NCI-H524 (cell line): Measurements from ENCODE around the gene PHPT1.
"Not testable (repeated sequence)": the region's sequence is repeated elsewhere in the genome, so short reads cannot be mapped to it uniquely, and the experiment has no call there.

Source experiments
- DNase-seq, 2 experiments: peaks; one replicate each; lab custom pipeline; 2025; lab: John Stamatoyannopoulos, UW

The PHPT1 gene

DNA sequence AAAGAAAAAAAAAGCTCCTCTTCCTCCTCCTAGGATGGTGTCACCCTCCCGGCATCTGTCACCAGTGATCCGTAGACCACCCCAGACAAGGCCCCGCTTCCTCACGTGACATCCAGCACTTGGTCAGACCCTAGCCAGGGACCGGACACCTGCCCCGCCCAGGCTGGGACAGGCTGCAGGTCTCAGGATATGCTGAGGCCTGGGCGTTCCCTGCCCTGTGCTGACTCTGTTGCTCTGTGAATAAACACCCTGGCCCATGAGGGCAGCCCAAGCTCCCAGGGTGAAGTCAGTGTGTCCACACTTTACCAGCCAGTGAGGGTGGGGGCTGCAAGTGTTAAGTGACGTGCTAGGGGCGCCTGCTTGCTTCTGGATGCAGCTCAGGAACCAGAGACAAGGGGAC lies 11.3 kb downstream of the PHPT1 start:
- DNase-seq: no peak

DNA sequence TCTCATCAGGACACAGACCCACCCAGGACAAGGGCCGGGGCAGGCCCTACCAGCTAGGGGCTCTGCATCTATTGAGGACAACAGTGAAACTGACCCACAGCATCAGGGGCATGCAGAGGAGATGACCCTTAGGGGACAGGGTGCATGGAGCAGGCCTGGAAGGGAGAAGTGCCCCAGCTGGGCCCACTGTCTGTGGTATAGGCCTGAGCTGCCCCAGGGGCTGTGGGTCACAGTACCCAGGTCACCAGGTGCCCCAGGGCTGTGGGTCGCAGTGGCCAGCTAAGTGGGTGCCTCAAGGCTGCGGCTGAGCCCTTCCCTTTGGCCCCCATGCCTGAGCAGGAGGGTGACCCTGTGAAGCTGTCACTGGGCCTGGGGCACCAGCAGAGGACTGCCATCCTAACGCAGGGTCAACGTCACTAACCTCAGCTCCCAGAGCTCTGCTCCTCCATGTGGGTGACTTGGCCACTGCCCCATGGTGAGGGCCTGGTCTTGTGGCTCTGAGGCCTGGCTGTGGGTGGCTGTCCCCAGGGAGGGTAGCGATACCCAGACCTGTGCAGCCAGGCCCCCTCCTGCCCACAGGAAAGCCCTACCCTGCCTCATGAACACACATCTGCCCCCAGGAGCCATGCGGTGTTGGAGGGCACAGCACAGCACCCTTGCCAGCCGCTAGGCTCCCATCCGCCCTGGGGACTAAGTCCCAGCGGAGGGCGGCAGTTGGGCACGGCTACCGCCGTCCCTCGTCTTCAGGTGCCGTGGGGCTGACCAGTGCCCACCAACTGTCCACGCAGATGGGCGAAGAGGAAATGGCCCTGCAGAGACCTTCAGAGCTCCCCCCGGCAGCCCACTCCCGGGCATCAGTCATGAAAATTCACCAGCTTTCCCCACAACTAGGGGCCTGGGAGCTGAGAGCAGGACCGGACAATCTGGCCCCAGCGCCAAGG lies 12.0 kb downstream of the PHPT1 start:
- DNase-seq: no peak

DNA sequence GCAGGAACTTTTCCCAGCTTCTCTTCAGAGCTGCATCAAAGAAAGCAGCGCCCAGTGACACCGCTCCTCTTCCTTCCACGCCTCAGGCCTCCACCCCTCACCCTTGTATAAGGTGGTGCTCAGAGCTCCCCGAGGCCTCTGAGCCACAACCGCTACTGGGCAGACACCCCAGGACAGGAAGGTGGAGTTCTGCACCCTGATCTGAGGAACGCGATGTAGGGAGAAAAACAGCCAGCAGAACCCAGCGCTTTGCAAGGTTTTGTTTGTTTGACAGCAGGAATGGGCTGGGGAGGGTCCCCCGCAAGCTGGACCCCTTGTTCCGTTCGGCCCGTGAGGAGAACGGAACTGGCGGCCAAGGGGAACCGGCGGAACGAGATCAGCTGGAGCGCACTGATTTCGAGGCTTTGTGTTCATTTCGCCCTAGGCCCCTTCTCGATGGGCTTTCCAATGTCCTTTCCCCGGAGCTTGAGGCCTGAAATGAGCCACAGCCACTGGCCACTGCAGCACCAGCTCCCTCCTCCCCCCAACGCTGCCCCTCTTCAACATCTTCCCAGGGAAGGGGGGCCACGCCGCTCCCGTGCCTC lies 12.8 kb downstream of the PHPT1 start:
- no peak for DNase-seq

DNA sequence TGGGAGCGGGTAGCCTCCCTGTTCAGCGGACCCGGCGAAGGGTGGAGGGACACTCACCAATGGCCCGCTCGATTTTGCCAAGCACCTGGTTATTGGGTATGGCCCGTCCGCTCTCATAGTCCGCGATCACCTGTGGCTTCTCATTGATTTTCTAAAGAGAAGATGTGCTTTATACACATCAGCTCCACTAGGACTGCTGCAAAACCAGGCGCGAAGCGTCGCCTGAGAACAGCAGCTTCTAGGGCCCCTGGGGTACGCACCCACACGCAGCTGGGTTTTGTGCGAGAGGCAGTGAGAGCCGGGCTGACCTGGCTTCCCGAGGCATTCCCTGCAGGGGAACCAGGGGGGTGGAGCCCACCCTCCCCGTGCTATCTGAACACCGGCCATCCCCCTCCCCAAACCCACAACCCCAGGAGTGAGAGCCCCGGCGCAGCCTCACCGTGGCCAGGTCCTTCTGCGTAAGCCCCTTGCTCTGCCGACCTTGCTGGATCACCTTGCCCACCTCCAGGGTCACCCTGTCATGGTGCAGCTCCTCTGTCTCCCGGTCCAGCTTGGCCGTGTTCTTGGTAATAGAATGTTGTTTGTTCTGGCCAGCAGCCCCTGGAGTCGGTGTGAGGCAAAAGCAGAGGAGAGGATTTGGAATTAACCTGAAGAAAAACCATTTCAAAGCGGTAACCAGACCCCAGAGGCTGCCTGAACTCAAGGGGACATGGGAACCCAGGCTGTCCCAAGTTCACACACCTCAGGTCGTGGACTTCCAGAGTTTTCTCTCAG lies 13.8 kb downstream of the PHPT1 start:
- no peak for DNase-seq

DNA sequence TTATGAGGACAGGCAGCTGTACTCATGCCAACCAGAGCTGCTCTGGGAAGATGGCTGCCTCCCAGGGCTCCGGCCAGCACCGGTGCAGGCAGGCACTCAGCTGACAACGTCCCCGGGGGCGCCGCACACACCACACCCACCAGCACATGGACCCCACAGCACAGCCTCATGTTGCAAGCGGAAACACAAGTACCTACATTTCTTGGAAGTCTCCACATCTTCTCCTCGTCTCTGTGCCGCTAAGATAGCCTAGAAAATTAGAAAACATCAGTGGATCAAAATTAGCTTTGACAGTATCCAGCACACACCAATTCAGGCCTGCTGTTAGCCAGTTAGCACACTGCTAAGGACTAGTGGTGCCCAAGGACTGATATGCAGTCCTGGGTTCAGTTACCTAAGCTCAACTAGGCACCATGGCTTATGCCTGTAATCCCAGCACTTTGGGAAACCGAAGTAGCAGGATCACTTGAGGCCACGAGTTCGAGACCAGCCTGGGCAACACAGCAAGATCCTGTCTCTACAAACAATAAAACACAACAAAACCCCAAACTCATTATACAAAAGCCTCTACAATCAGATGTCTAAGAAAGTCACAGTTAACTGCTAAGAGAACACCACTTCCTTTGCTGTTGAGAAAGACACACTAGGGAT lies 14.5 kb downstream of the PHPT1 start:
- no peak for DNase-seq

DNA sequence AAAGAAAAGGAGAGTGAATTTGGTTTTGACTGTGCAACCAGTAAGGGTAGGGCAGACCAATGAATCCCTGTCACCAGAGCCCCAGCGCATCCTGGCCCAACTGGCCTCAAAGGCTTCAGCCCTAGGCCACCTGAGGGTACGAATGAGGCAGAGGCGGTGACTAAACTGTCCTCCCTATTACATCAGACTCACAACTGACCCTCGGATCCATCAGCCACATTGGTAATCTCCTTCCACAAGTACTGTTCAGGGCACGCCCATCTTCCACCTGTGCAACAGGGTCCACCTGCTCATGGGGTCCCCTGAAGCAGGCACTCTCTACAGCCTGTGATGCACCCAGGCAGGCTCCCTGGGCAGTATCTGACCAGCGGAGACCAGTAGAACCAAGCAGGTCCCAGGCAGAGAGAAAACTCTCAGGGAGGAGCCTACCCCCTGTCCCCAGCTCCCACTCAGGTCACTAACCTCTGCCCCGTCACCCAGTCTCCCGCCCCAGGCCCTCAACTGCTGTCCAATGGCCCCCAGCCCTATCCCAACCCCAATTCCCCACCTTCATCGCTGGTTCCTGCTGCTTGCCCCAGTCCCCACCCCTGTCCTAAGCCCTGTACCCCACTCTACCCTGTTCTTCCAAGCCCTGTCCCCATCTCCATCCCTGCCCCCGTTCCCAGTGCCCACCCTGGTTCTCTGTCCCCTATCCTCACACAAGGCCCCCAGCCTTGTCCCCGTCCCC lies 16.0 kb downstream of the PHPT1 start:
- no peak for DNase-seq

DNA sequence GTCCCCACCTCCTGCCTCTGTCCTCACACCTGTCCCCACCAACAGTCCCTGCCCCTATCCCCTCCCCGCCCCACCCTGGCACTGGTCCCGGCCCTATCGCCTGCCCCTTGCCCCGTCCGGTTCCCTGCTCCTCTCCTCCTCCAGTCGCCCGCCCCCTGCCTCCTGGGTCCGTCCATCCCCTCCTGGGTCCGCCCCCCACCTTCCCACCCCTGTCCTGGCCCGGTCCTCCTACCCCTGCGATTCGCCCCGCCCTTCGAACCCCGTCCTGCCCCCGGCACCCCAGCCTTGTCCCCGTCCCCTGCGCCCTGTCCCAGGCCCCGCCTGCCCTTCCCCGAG lies 16.5 kb downstream of the PHPT1 start:
- DNase-seq: no peak

DNA sequence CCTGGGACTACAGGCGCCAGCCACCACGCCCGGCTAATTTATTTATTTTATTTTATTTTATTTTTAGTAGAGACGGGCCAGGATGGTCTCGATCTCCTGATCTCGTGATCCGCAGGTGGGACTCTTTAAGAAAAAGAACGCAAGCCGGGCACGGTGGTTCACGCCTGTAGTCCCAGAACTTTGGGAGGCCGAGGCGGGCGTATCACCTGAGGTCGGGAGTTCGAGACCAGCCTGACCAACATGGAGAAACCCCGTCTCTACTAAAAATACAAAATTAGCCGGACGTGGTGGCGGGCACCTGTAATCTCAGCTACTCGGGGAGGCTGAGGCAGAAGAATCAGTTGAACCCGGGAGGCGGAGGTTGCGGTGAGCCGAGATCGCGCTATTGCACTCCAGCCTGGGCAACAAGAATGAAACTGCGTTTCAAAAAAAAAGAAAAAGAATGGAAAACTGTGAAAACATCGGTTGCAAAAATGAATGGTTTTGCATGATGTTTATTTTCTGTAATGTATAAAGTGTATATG lies 17.8 kb downstream of the PHPT1 start:
- DNase-seq: not testable (repeated sequence)

DNA sequence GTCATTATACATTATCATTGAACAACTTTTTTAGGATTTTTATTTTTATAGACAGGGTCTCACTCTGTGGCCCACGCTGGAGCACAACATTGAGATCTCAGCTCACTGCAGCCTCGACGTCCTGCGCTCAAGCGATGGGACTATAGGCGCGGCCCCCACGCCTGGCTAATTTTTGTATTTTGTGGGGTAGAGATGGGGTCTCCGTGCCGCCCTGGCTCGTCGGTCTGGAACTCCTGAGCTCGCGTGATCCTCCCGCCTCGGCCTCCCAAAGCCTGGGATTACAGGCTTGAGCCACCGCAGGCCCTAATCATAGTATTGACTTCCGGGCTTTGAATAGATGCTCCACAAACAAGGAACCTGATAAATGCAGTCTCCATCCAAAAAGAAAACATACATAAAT lies 18.3 kb downstream of the PHPT1 start:
- no peak for DNase-seq

DNA sequence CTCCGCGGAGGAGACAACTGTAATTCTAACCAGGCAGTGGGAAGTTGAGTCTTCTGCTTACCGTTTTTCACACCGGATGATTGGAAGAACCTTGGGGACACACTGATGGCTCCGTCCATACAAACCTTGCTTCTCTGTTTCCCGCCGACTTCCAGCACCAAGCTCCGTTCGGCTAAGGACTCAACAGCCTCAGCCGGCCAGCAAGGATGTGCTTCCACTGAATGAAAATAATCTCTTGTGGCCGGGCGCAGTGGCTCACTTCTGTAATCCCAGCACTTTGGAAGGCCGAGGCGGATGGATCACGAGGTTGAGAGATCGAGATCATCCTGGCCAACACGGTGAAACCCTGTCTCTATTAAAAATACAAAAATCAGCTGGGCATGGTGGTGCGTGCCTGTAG lies 18.7 kb downstream of the PHPT1 start:
- DNase-seq: no peak

DNA sequence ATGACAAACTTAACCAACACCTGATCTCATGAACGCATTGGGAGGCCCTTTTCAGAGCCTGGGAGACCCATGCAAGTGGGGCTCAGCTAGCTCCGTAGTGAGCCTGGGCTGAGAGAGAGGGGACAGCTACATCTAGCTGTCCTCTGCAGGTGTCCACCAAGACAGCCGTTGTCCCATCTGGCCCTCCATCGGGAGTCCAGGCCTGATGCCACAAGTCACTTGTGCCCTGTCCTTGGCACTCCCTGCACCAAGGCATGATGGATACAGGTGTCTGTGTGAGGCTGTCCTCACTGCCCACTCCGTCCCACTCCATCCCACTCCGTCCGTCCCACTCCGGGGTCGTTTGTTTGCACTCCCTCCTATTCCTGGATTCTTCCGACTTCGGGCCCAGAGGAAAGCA lies 19.4 kb downstream of the PHPT1 start:
- no peak for DNase-seq

DNA sequence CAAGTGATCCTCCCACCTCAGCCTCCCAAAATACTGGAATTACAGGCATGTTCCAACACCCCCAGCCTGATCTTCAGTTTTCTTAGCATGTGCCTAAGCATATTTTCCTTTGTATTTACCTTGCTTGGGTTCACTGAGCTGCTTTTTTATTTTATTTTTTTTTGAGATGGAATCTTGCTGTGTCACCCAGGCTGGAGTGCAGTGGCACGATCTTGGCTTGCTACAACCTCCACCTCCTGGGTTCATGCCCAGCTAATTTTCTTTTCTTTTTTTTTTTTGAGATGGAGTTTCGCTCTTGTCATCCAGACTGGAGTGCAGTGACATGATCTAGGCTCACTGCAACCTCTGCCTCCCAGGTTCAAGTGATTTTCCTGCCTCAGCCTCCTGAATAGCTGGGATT lies 20.4 kb downstream of the PHPT1 start:
- not testable (repeated sequence) for DNase-seq

DNA sequence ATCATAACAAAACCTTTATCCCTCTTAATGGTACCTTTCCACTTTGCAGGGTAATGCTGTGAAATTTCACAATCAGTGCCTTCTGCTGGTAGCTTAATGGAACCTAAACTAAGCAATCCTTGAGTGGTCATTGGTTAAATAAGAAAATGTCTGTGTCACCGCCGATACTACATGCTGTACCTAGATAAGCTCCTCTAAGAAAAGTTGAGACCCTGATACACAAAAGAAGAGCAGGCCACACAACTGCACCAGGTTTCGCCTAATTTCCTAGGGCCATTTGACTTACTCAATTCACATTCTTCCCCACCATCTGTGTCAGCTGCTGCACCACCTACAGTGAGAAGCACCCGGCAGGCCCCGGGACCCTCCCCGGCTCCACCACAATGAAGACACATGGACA lies 25.9 kb downstream of the PHPT1 start:
- no peak for DNase-seq

DNA sequence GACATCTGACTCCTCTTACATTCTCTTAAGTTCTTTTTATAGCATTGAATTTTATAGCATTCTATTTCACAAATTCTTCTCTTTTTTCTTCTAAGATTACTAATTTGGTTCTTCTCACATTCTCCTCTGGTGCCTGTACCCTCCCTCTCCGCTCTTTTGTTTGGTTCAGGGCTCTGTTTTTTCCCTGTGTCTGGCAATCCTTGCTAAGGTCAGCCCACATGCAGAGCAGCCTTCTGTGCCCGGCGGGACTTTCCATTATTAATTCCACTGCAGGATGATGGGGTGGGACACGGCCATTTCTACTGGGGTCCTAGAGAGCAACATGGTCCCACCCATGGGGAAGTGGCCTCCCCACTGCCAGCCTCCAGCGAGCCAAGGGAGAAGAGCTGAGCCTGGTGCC lies 27.3 kb downstream of the PHPT1 start:
- no peak for DNase-seq

DNA sequence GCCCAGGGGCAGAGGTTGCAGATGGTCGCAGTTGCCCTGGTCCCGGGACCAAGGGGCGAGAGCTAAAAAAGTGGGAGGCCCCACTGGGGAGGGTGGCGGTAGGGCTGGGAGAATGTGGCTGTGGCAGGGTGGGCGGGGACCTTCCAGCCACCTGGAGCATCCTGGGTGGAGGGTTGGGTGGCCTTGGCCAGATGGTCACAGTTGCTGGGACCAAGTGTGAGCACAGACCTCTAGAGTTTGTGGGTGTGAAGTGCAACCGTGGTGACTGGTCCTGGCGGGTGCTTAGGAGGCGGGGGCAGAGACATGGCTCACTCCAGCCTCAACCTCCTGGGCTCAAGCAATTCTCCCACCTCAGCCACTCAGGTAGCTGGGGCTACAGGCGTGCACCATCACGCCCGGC lies 31.4 kb downstream of the PHPT1 start:
- DNase-seq: peak; percentile 32 to 71

DNA sequence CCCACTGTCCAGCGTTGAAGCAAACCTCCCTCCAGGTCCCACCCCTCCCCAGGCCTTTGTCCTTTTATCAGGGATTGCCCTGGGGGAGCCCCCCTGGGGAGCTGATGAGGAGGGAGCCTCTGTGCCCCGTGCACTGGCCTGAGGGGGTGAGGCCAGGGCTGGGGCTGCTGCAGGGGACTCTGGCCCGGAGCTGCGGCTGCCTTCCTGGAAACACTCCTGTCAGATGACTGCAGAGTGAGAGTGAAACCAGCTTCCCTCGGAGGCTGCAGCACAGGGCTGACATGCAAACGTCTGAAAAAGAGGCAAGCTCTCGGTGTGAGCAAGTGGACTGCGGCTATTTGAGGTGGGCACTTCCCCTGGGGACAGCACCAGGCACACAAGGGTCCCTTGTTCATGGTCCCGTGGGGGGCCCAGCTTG lies 32.5 kb downstream of the PHPT1 start:
- no peak for DNase-seq

DNA sequence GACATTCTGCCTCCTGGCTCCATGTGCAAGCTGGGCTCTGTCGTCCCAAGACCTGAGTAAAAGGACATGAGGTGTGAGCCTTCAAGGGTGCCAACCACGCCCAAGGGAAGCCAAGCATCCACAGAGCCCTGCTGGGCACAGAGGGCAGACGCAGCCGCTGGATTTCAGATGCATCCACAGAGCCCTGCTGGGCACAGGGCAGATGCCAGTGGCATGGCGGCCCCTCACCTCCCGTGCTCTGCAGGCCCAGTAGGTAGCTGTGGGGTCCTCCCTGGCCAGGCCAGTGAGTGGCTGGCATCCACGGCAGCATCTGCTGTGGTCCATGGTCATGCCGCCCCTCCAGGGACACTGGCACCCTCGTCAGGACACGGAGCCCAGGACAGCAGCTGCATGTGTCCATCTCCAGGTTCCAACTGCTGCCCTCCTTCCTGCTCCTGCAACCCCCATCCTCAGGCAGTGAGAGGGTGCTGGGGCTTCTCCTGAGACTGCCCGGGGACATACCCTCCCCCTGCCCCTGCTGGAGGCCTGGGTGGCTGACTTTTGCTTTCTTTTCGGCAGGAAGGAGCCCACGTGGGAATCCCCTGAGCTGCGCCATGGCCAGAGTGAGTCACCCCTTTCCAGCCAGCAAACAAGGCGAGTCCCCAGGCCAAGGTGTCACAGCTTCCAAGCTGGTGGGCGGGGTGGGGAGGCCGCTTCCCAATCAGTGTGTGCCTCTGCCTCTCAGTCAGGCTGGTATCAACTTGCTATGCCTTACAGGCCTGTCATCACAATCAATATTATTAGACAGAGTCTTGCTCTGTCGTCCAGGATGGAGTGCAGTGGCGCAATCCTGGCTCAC lies 33.1 kb downstream of the PHPT1 start:
- no peak for DNase-seq

DNA sequence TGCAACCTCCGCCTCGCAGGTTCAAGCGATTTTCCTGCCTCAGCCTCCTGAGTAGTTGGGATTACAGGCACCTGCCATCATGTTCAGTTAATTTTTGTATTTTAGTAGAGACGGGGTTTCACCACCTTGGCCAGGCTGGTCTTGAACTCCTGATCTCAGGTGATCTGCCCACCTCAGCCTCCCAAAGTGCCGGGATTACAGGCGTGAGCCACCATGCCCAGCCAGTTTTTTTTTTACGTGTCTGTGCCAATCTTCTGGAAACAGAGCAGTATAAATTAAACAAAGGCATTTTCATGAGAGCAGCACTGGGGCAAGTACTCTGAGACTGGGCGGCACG lies 33.7 kb downstream of the PHPT1 start:
- not testable (repeated sequence) for DNase-seq

DNA sequence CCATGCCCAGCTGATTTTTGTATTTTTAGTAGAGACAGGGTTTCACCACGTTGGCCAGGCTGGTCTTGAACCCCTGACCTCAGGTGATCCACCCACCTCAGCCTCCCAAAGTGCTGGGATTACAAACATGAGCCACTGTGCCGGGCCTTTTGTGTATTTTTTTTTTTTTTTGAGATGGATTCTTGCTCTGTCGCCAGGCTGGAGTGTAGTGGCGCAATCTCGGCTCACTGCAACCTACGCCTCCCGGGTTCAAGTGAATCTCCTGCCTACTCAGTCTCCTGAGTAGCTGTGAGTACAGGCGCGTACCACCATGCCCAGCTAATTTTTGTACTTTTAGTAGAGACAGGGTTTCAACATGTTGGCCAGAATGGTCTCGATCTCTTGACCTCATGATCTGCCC lies 34.5 kb downstream of the PHPT1 start:
- not testable (repeated sequence) for DNase-seq

DNA sequence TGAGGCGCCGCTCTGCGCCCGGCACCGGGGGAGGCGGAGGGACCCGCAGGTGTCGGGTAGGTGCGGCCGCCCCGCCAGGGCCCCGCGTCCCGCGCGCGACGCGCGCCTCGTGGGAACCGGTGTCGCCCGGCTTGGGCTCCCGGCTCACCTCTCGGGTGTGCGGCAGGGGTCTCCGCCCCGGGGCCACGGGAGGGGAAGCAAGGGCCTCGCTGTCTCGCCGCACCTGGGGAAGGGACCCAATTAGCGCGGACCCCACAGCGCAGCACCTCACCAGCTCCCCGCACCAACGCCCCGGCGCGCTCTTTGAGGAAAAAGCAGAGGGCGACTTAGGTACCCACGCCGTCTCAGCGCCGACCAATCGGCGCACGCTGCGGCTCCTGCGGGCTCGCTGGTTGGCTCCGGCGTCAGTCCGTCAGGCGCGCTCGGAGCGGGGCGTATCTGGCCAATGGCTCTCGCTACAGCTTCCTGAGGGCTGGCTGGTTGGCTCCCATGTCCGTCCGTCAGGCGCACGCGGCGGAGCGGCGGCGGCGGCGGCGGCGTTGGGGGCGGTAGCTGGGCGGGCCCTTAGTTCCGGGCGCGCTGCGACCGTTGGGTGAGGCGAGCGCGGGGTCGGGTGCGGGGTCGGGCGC lies 36.9 kb downstream of the PHPT1 start, which contains the start of gene TRAF2:
TRAF2 (plus strand) TSS at position 567 of the 629 bp plus-strand sequence. CDS start 12,225 bp downstream, outside the sequence.
- peak; percentile 96 to 99 for DNase-seq
